Effector memory CD4-positive, alpha-beta T cell (primary cell): Measurements from ENCODE around the gene OAS2.

Source experiments
- DNase-seq, 3 donors: peaks; one replicate each; pipeline ENCODE4 v3.0.0-alpha.2; 2020
- H3K27ac ChIP-seq: 2 replicates; pipeline ENCODE4 v1.7.0; 2013; ENCODE audit warnings: mild to moderate bottlenecking, low read length, moderate library complexity; ENCODE audit not compliant: insufficient read depth, poor library complexity, severe bottlenecking
- H3K27me3 ChIP-seq: replicated peaks from 2 replicates; pipeline ENCODE4 v1.7.0; 2013; ENCODE audit warnings: mild to moderate bottlenecking, low read length; ENCODE audit not compliant: insufficient read depth, control insufficient read depth, poor library complexity, severe bottlenecking
- H3K36me3 ChIP-seq: 2 replicates; pipeline ENCODE4 v1.7.0; 2013; ENCODE audit warnings: mild to moderate bottlenecking, low read length, moderate library complexity; ENCODE audit not compliant: control insufficient read depth, insufficient read depth
- H3K4me1 ChIP-seq: 2 replicates; pipeline ENCODE4 v1.7.0; 2013; ENCODE audit warnings: low read length, mild to moderate bottlenecking; ENCODE audit not compliant: control insufficient read depth, insufficient read depth, poor library complexity, severe bottlenecking
- H3K4me3 ChIP-seq: 2 replicates; pipeline ENCODE4 v1.7.0; 2013; ENCODE audit warnings: low read length, low read depth, mild to moderate bottlenecking; ENCODE audit not compliant: insufficient read depth, poor library complexity, severe bottlenecking
- H3K9me3 ChIP-seq: 2 replicates; pipeline ENCODE4 v1.7.0; 2013; ENCODE audit warnings: mild to moderate bottlenecking, low read length, moderate library complexity; ENCODE audit not compliant: control insufficient read depth

The OAS2 gene

GRCh38 chr12:113061061-113061694 lies 82.9 kb downstream of the OAS2 start:
- Histone ChIP-seq H3K27me3 (no peaks in the 10 kb centered on the region), H3K36me3 (peaks cover 3% of the 10 kb centered on the region), H3K4me3 (no peak overlapping the region), H3K9me3 (no peaks in the 10 kb centered on the region), H3K27ac (no peak overlapping the region), H3K4me1 (peaks cover 18% of the 10 kb centered on the region)
- no peak for DNase-seq
